NCI-H1092 treated with DMSO at 0.1 percent for 48 hours (cell line): ENCODE results near the gene CPM.
"Not testable (repeated sequence)": the region's sequence is repeated elsewhere in the genome, so short reads cannot be mapped to it uniquely, and the experiment has no call there.

Experiments used
- DNase-seq: peaks from one replicate; lab custom pipeline; 2025; lab: John Stamatoyannopoulos, UW

CPM gene

DNA sequence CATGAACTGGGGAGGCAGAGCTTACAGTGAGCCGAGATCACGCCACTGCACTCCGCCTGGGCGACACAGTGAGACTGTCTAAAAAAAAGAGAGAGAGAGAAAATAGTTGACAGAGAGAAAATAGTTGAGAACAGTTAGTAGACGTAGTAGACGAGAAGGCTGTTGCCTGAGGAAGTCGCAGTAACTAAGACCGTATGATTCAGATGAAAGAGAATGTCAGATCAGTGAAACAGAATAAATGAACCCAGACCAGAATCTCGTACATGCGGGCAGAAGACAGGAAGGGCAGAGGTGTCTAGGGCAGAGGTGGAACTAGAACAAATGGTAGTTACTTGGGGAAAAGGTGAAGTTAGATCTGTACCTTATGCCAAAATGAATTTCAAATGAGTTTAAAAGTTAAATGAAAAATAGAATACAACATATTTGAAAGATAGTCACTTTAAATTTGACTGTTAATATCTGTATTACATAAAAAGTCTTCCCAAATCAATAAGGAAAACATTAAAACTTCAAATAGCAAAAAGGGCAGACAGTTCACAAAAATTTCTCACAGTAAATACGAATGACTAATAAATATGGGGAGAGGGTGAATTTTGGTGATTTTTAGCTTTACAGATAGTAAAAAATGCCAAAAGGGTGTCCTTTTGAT, 107.3 kb downstream of the CPM start:
- DNase-seq, result no peak

DNA sequence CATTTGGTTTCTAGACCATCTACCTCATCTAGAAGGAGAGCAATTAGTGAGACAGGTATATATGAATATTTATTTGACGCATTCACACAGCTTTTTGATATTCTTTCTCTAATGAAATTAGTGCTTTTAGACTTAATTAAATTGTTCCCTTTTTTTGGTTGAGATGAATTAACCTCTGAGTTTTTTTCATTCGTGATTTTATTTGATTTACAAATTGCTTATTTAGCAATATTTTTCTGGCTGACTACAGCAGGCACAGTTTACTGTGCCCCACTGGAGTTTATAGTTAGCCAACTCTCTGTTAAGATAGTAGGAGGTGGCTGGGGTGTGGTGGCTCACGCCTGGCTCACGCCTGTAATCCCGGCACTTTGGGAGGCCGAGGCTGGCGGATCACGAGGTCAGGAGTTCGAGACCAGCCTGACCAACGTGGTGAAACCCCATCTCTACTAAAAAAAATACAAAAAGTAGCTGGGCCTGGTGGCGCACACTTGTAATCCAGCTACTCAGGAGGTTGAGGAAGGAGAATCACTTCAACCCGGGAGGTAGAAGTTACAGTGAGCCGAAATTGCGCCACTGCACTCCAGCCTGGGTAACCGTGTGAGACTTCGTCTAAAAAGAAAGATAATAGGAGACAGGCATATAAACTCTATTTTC, 108.2 kb downstream of the CPM start:
- DNase-seq, result no peak

DNA sequence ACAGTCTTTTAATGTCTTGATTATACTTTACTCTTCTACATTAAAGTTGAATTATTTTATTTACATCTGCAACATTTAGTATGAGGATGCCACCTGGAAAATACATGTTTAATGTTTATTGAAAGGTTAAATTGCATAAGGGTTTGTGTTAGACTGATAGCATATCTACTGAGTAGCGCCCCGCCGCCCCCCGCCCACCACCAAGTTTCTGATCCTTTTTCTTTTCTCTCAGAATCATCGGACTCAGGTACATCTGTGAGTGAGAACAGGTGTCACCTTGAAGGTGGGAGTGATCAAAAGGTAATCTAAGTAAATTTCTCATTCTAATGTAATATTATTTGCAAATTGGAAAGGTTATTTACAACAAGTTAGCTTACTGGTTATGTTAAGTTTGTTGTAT, 108.8 kb downstream of the CPM start:
- no peak for DNase-seq

DNA sequence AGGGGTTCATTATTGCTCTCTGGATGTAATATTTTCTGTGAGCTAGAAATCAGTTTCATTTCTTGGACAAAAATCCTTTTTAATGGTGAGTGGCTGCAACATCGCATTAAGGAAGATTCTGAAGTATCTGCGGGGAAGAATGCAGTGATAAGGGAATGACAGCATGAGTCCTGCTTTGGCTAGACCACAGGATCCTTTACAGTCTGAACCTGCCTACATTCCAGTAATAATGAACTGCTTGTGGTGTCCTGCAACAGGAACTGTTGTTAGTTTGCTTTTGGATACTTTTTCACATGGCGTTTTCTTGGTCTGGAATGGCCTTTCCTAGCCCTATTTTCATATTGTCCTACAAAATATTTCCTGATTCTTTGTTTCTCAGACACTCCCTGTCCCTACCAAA, 109.3 kb downstream of the CPM start:
- DNase-seq, result no peak

DNA sequence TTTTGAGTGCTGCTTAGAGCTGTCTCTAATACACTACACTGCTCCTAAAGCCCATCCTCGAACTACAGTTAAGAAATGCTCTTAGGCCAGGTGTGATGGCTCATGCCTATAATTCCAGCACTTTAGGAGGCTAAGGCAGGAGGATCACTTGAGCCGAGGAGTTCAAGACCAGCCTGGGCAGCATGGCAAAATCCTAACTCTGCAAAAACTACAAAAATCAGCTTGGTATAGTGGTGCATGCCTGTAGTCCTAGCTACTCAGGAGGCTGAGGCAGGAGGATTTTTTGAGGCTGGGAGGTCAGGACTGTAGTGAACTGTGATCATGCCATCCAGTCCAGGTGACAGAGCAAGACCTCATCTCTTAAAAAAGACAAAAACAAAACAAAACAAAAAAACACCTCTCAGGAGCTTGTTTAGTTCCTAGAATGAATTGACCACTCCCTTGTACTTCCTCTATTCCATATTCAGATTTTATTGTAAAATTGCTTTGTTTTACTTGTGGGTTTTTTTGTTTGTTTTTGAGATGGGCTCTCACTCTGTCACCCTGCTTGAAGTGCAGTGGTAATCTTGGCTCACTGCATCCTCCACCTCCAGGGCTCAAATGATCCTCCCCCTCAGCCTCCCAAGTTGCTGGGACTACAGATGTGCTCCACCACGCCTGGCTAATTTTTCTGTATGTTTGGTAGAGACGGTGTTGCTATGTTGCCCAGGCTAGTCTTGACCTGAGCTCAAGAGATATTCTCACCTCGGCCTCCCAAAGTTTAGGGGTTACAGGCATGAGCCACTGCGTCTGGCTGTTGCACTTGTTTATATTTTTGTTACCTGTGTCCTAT, 111.4 kb downstream of the CPM start:
- DNase-seq, result no peak

DNA sequence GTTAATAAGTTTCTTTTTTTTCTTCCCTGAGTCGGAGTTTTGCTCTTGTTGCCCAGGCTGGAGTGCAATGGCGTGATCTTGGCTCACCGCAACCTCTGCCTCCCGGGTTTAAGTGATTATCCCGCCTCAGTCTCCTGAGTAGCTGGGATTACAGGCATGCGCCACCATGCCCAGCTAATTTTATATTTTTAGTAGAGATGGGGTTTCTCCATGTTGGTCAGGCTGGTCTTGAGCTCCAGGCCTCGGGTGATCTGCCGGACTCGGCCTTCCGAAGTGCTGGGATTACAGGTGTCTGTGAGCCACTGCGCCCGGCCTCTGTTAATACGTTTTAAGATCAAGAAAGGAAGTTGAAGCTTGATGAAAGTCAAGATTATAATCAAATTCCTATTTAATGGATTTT, 113.5 kb downstream of the CPM start:
- DNase-seq, result not testable (repeated sequence)

DNA sequence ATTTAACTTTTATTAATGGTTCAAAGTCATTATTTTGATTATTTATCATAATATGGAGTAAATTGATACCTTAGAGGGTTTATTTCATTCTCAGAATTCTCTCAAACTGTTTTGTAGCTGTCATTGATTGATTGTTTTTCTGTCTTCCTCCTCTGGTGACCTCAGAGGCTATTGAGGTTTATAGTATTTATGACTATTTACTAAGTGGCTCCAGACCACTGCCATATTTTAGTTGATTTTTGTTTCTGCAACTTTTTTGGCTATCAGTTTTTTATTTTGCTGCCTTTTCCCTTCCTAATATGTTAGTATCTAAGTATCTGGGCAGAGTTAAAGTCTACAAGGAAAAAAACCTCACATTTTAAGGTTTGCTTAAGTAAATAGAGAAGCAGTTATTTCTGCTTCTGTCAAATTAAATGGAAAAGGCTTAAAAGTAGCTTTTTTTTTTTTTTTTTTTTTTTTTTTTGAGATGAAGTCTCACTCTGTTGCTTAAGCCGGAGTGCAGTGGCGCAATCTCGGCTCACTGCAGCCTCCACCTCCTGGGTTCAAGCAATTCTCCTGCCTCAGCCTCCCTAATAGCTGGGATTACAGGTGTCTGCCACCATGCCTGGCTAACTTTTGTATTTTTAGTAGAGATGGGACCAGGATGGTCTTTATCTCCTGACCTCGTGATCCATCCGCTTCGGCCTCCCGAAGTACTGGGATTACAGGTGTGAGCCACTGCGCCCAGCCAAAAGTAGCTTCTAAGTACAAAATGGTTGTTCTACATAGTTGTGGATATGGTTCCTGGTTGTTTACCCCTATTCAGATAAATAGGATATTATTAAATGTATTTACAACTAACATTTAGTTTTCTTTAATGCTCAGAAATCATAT, 116.8 kb downstream of the CPM start:
- DNase-seq, result no peak

DNA sequence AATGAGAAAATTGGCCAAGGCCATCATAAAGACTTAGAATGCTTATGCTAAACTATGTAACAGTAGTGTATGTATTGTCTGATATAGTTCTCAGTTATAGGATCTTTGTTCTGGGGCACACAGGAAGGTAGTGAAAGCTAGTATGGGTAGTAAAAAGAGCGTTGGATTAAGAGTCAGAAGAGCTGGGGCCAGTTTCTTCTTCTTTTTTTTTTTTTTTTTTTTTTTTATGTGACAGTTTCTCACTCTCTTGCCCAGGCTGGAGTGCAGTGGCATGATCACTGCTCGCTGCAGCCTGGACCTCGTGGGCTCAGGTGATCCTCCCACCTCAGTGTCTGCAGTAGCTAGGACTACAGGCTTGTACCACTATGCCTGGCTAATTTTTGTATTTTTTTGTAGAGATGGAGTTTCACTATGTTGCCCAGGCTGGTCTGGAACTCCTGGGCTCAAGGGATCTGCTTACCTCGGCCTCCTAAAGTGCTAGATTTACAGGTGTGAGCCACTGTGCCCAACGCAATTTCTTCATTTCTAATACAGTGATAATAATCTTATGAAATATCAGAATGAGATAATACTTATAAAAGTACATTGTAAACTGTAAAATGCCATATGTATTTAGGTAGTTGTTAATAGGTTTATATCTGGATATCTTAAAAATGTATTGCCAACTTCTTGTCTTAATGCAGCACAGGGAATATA, 117.6 kb downstream of the CPM start:
- DNase-seq, result no peak

DNA sequence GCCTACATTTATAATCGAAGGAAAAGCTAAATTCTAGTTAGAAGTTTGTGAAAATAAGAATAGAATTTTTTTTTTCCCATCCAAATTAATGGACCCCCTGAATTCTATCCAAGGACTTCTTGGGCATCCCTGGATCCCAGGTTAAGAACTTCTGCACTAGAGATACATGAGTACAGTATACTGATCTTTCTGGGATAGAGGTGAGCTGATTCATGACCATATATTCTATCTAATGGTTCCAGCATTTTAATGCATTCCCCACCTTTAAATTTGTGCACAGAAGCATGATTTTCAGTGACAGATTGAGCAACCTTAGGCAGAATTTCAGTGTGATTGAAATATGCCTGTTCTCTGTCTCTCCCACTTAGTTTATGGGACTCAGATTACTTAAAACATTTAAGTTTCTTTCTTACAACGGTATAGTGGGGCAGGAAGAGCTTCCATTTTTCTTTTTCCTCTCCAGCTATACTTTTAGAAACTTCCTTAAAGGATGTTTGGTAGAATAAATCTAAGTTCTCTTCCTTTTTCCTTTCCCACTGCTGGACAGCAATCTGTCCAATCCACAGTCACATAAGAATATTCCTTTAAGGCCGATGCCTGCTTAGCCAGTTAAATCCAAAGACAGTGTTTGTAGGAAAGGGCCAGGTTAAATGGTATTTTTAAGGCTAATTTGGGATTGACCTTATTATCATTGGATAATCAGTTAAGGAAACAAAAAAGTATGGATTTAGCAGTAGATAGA, 118.3 kb downstream of the CPM start:
- DNase-seq, result no peak

DNA sequence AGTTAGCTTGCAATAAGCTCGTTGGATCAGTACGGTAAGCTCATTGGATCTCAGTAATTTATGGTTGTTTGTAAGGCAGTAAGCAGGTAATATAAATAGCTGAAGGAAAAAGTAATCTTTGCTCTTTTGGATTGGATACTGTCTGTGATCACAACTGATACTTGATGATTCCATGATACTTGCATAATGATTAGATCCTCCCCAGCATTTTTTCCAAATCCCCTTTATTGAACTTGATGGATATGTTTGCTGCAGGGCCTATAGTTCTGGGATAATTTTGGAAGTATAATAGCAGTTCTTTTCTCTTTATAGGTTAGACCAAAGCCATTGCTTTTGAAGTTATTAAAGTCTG, 119.8 kb downstream of the CPM start:
- no peak for DNase-seq

DNA sequence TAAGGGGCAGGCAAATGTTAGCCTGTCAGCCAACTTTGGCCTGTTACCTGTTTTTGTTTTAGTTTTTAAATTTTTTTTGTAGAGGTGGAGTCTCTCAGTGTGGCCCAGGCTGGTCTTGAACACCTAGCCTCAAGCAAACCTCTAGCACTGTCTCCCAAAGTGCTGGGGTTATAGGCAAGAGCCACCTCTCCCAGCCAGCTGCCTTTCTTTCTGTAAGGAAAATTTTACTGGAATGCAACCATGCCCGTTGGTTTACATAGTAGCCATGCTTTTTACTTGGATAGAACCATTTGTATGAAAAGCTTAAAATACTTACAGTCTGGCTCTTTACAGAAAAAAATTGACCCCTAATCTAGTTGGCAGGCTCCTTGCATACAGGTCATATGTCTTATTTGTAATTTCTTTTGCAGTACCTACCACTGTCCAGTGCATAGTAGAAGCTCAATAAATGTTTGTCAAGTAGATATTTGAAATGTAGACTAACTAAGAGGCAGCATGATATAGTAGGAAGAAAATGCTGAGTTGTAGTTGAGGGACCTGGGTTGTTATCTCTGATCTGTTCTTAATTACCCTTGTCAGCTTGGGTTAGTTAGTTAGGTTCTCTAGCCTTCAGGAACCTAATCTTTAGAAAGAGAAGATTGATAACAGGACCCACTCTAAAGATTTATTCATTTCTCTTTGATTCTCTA, 120.3 kb downstream of the CPM start:
- DNase-seq, result no peak

DNA sequence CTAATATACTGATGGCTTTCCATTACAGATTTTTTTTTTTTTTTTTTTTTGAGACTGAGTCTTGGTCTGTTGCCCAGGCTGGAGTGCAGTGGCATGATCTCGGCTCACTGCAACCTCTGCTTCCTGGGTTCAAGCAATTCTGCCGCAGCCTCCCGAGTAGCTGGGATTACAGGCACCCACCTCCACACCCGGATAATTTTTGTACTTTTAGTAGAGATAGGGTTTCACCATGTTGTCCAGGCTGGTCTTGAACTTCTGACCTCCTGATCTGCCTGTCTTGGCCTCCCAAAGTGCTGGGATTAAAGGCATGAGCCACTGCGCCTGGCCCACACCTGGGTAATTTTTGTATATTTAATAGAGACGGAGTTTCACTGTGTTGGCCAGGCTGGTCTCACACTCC, 121.4 kb downstream of the CPM start:
- DNase-seq, result not testable (repeated sequence)

DNA sequence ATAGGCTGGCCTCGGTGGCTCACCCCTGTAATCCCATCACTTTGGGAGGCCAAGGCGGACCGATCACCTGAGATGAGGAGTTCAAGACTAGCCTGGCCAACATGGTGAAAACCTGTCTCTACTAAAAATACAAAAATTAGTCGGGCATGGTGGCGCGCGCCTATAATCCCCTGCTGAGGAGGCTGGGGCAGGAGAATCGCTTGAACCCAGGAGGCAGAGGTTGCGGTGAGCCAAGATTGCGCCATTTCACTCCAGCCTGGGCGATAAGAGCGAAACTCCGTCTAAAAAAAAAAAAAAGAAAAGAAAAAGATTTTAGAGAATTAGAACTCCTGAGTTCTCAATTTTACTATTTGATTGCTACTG, 123.0 kb downstream of the CPM start:
- DNase-seq, result not testable (repeated sequence)

DNA sequence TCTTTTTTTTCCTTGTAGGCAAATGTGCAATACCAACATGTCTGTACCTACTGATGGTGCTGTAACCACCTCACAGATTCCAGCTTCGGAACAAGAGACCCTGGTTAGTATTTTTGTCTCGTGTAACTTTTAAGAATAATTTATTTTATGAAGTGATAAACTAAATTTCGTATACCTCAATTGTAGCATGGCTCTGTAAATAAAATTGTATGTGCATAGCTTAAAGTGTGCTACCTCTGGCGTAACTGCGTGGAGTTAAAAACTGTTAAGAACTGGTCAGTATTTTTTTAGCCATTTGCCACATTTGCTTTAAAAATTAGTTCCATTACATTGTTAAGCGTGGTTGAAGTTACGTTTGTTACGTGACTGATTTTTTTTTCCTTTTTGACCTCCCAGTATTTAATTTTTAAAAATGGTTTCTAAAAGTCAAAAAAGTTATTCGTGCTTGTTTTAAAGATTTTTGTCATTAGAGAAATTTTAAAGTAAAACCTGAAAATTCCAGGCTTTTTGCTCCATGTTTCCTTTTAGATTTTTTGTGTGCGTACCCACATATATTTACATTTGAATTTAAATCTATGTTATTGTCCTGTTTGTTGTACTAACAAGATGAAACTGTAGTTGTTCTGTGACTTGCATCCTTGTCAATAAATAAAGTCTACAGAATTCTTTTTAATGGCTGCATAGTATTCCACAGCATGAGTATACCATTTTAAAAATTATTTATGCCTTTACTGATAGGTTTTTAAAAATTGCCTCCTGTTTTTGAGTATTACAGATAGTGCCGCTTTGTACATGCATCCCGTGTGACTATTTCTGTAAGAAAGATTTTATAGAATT, 123.6 kb downstream of the CPM start:
- DNase-seq, result no peak

DNA sequence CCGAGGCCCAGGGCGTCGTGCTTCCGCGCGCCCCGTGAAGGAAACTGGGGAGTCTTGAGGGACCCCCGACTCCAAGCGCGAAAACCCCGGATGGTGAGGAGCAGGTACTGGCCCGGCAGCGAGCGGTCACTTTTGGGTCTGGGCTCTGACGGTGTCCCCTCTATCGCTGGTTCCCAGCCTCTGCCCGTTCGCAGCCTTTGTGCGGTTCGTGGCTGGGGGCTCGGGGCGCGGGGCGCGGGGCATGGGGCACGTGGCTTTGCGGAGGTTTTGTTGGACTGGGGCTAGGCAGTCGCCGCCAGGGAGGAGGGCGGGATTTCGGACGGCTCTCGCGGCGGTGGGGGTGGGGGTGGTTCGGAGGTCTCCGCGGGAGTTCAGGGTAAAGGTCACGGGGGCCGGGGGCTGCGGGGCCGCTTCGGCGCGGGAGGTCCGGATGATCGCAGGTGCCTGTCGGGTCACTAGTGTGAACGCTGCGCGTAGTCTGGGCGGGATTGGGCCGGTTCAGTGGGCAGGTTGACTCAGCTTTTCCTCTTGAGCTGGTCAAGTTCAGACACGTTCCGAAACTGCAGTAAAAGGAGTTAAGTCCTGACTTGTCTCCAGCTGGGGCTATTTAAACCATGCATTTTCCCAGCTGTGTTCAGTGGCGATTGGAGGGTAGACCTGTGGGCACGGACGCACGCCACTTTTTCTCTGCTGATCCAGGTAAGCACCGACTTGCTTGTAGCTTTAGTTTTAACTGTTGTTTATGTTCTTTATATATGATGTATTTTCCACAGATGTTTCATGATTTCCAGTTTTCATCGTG, 124.4 kb downstream of the CPM start:
- DNase-seq, result peak; percentile 37

DNA sequence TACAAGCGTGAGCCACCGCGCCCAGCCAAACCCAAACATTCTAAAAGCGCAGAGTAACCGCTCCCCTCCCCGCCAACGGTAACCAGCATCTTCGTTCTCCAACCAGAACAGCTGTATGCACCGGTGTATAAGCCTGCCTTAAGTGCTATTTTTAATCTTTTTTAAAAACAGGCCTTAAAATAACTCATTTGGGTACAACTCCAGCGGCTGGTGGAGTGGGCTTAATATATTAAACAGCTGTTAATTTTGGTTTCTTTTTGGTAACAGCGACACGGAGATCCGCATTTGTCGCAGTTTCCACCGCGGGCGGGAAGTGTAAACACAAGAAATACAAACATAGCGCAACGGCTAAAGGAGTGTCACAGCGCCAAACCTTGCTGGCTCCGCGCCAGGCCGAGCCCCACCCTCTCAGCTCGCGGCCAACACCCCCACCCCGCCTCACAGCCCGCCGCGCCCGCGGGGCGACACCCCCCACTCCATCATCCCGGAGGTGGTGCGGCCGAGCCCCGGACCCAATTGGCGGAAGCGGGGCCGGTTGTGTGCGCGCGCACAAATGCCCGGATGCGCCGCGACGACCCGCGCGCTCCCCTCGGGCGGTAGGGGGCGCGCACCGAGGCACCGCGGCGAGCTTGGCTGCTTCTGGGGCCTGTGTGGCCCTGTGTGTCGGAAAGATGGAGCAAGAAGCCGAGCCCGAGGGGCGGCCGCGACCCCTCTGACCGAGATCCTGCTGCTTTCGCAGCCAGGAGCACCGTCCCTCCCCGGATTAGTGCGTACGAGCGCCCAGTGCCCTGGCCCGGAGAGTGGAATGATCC, 125.2 kb downstream of the CPM start, which contains the start of gene MDM2:
Gene MDM2 (plus strand): TSS at position 602 of the 812 bp plus-strand sequence. CDS start 301 bp downstream, outside the sequence.
- DNase-seq, result peak; percentile 84

DNA sequence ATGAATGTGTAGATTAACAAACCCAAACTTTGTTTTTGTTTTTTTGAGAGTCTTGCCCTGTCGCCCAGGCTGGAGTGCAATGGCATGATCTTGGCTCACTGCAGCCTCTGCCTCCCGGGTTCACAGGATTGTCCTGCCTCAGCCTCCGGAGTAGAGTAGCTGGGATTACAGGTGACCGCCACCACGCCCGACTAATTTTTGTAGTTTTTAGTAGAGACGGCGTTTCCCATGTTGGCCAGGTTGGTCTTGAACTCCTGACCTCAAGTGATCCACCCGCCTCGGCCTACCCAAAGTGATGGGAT, 125.7 kb downstream of the CPM start:
- DNase-seq, result not testable (repeated sequence)
